Right renal cortex interstitium (tissue), 3 donors: ENCODE results near the gene NHSL2. TPM values are rescaled to one million over a fixed set of nuclear protein-coding genes. Genes with fewer than 3 reads are reported as not detected.

Experiments used
- DNase-seq, 3 donors: peaks; one replicate each; pipeline ENCODE4 v3.0.0-alpha.2; 2013; ENCODE audit warnings: low read depth in 3 of 3, low spot score in 2 of 3
- polyA plus RNA-seq, 3 donors: library from polyadenylated mRNA; unstranded; fragments of 120-200 nt; gene quantifications; one replicate each; pipeline ENCODE4 v1.2.1, GENCODE V29; 2013; ENCODE audit not compliant: insufficient read length in 3 of 3

The NHSL2 gene
- polyA plus RNA-seq, 3 donors, result 8.5 to 8.6 (median 8.6) TPM

DNA sequence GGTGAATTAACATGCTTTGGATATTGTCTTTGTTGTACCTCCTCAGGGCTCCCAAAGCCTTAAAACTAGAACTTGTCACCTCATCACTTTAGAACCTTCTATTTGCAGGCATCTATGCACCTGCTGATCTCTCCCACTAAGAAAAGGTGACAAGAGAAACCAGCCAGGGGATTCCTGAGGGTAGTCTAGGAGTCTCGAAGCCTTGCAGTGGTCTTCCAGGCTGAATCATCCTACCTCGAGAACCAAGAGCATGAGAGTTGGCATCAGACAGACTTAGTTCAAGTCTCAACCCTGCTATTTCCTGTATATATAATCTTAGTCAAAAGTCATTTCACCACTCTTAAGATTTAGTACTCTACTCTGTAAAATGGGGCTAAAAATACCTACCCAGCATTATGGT lies 191.5 kb downstream of the NHSL2 start:
- no peak for DNase-seq

DNA sequence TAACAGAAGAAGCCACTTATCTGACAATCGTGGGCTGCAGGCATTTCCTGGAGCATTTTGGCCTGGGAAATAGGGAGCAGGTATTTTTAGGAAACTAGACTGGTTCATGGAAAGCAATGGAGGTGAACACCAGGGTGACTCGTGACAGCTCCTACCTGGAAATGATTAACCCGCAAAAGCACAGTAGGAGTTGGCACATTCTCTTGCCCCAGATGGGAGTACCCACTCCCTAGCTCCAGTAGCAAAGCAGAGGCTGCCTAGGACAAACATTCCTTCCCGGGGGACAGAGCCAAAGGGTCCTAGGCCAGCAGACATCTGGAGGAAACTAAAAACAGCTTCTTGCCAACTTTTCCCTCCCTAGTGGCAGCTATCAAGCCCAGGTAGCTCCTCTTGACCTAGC lies 192.1 kb downstream of the NHSL2 start:
- no peak for DNase-seq

DNA sequence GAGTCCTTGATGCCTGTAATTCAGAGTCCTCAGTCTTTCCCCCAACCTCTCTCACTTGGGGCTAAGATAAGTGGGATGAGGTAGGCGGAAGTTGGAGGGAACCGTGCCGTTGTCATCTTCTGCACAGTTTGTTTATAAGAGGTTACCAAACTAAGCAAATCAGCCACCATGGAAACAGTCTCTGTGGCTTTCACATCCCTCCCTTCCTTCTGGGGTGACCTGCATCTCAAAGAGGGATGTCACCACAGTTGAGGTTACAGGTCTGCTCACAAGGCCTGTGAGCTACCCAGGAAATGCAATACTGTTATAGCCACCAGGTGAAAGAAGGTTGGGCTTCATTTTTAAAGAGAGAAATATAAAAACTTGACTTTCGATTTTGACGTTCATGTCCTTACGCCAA lies 194.8 kb downstream of the NHSL2 start:
- DNase-seq, result no peak

DNA sequence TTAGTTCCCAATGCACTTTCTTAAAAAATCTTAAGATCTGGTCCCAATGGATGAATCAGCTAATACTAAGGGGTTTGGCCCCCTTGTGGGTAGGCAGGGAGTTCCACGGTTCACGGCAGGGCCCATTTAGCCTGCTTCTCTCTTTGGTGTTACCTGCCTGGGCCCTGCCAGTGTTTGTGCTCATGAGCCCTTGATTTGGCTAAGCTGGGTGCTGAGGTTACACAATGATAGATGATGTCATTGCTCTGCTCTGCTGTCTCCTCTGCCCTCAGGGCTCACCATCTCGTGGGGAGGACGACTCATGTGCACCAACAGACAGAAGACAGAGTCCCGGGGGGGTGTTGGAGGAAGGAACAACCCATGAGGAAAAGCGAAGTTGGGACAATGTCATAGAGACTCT lies 196.7 kb downstream of the NHSL2 start:
- no peak for DNase-seq

DNA sequence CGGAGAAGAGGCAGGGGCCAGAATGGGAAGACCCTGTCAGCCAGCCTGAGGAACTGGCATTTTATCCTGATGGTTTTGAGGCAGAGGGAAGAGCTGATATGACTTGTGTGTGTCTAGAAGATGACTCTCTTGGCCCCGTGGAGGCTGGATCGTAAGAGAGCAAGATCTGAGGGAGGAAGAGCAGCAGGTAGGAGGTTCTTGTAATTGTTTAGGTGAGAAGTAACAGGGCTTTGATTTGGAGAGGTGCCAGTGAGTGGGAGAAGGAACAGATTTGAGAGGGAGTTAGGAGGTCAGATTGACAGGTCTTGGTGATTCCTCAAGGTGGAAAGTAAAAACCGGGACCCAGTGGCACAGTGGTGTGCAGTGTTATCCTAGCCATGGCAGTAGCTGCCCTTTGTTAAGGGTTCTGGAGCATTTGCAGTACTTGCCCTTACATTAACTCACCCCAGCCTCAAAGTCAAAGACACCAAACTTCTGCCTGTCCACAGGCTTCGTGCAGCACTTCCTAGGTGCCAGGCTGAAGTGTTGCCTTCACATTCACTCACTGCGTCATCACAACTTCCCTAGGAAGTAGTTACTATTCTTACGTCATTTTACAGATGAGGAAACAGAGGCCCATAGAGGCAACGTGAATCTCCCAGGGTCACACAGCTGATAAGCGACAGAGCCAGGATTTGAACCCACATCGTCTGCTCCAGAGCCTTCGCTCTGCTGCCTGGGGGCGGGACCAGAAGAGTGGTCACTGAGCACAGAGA lies 197.4 kb downstream of the NHSL2 start:
- DNase-seq, result no peak

DNA sequence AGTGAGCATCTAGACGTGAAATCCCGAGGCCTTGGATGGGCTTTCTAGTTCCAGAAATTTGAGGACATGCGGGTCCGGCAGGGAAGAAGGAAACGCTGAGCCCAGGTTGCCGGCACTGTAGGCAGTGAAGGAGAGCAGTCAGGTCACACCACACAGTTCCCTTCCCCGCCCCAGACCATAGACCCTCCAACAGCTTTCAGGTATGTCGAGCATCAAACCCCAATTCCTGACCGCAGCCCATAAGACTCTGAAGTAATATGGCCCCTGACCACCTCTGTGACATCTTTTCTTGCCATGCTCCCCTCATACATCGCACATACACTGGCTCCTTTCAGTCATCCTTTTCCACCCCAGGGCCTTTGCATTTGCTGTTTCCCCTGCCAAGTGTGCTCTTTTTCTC lies 198.0 kb downstream of the NHSL2 start:
- DNase-seq, result no peak

DNA sequence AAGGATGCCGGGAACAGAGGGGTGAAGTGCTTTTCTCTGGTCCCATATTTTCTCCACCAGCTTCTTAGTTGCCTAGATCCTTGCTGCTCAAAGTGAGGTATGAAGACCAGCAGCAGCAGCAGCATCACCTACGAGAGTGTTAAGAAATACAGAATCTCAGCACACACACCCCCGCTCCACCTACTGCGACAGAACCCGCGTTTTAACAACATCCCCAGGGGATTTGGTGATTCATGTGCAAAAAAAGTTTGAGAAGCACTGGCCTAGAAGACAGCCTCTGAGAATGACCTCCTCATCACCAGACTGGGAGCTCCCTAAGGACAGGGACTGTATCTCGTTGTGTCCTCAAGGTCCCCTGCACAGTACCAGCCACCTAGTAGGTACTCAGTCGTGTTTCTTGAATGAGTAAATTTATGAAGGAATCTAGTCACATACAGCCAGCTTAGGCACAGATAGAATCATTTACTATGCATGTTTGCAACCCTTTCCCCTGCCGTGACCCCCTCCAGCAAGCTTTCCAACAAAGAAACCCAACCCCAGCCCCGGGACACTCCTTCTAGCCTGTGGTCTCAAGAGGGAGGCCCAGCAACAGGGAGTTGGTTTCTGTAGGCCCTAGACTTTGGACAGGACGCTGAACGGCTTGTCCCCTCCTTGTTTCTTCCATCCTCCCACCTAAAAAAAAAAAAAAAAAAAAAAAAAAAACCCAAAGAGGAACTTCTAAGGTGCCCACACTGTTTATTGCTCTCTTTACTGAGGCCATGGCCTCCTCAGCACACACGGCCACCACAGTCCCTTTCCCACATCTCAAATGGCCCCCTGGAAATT lies 199.6 kb downstream of the NHSL2 start:
- no peak for DNase-seq

DNA sequence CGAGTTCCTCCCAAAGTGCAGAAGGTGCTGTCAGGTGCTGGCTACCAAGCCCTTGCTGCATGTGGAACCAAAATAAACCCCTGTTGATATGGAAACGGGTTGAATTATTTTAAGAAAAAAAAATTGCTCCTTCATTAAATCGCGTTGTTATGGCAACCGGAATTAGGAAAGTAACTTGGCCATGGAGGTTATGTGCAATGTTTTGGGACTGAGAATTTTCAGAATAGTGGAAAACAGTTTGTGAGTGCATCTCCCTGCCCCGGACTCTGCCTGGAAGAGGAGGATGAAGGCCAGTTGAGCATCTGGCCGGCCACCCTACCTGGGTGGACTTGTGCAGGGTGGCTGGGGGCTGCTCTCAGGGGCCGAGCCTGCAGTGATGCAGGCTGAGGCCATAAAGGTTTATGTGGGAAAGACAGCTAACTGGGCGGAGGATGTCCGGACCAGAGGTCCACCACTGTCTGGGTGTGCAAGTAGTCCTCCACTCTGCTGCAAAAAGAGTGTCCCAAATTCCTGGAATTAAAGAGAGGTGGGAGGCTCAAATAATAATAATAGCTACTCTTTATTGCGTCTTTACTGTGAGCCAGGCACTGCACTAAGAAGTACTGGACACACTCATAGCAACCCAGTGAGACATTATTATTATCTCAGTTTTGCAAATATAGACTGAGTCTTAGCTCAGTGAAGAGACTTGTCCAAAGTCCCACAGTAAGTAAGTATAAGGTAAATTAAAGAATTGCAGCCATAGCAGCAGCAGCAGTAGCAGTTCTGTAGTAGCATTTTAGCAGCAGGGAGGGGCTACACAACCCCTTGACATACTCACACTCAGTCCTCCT lies 200.4 kb downstream of the NHSL2 start:
- DNase-seq, result no peak

DNA sequence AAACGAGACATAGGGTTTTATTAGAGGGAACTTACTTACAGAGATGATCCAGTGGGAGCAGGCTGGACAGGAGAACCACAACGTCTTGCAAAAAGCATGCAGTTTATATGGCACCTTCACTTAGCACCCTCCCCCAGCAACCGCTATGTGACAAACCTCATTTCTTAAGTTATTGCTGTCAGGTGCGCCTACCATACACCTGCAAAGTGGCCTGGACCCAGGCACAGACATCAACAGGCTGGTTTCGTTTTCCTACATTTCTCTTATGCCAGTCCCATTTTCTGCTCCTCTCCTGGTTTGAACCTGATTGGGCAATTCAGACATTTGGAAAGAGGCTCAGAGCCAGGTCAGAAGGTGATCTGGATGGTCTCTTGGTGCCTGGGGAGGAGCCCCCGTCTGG lies 202.8 kb downstream of the NHSL2 start:
- no peak for DNase-seq

DNA sequence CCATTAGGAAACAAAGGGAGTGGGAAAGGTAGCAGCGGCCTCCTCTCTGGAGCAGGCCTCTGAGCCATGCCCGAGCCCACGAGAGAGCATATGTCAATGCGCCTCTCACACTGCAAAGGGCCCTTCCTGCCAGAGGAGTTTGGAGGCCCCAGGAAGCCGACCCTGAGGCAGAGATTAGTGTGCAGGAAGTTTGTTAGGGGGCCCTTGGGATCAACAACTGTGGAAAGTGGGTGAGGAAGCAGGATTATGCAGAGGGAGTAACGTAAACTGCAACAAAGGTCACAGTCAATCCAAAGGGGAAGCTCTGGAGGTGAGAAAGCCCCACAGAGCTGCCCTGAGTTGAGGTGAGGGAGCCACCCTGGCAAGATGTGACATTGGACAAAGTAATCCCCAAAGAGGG lies 203.7 kb downstream of the NHSL2 start:
- DNase-seq, result no peak

DNA sequence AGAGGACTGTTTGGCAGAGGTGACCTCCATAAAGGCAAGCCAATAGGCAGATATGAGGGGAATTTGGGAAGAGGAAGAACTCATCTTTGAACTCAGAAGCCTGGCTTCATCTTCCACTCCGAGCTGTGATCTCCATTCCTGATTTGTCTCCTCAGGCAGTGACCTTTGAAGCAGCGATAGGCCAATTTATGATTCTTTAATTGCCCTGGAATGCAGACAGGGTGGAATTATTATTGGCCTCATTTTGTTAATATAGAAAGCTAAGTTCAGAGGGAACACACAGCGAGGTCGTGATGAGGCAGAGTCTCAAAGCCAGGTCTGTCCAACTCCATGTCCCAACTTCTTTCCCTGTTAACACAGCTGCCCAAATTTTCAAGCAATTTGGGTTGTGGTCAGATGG lies 204.2 kb downstream of the NHSL2 start:
- DNase-seq, result no peak

DNA sequence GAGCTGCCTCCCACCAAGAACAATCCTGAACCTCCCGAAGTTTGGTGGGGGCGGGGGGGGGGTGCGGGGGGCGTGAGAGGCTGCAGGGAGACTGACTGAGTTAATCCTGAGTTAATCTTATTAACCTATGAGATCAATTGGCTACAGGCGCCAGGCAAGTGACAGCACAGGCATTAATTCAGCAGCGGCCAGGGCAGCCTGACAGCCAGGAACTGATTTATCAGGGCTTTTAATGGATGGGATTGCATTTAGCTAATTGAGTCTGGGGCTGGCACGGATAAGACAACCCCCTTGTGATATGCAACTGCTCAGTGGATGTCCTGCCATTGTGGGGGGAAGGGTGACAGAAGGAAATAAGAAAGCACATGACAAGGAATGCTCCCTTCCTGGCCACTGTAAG lies 204.7 kb downstream of the NHSL2 start:
- no peak for DNase-seq

DNA sequence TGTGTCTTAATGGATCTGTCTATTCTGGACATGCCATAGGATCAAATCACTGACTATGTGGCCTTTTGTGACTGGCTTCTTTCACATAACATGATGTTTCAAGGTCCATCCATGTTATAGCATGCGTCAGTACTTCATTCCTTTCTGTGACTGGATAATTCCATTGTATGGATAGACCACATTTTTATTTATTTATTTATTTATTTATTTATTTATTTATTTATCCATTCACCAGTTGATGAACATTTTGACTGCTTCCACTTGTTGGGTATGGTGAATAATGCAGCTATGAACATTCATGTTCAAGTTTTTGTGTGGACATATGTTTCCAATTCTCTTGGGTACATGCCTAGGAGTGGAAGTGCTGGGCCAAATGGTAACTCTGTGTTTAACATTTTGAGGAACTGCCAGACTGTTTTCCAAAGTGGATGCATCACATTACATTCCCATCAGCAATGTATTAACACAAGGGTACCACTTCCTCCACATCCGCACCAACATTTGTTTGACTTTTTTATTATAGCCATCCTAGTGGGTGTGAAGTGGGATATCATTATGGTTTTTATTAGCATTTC lies 207.1 kb downstream of the NHSL2 start:
- no peak for DNase-seq

DNA sequence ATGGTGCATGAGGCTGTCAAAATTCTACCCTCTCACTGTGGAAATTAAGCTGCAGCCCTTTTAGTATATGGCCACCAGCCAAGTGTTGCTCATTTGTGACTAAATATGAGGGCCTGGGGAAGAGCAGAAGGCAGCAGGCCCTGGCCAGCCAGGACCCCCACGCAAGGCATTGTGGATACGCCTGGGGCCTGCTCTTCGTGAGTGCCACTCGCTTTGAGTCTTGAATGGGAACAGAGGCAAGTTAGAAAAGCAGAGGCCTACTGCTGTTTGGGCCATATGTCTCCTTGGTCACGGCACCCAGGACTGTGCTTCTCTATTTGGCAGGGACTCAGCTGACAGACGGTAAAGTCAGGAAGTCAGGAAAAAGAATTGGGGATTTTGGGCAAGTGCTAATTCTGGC lies 210.2 kb downstream of the NHSL2 start:
- no peak for DNase-seq

DNA sequence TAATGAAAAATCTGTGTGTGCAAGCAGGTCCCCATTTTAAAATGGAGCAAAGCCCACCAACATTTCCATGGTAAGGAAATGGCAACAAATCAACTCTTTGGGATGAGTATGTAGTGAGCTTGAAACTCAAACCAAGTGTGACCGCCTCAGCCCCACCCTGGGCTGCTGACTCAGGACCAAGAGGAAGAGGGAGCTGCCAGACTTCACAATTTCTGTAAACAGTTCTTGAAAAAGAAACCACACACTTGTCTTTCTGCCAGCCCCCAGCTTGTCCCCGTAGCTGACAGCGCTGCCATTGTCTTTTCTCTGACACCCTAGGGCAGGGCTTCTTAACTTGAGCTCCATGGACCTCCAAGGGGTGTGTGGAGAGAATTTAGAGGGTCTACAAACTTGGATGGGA lies 210.7 kb downstream of the NHSL2 start:
- no peak for DNase-seq

DNA sequence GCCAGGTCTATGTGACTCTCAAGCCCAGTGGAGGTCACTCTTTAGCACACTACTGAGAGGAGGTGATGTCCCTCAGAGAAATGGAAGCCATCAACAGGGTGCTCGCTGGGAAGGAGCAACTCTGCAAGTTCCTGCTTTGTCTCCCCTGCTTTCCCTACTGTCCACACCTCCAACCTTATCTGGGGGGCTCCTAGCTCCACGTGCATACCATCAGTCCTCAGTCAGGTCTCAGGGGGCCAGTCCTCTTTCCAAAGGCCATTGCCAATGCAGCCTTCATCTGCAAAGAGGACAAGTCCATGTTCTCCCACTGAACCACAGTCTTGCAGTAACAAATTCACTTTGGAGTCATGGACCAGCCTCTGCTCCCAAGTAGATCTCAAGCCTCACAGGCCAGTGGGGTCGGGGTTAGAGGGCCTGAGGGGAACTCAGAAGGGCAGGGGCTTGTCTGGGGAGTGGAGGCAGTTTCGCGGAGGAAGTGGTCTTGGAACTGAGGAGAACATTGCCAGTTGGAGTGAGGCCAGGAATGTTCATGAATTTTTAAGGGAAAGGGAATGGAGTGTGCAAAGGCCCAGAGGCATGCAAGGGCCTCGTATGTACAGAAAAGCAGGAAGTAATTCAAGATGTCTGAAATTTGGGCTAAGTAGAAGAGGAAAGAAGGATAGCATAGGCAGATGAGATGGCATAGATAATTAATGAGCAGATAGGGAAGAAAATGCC lies 212.1 kb downstream of the NHSL2 start:
- no peak for DNase-seq

DNA sequence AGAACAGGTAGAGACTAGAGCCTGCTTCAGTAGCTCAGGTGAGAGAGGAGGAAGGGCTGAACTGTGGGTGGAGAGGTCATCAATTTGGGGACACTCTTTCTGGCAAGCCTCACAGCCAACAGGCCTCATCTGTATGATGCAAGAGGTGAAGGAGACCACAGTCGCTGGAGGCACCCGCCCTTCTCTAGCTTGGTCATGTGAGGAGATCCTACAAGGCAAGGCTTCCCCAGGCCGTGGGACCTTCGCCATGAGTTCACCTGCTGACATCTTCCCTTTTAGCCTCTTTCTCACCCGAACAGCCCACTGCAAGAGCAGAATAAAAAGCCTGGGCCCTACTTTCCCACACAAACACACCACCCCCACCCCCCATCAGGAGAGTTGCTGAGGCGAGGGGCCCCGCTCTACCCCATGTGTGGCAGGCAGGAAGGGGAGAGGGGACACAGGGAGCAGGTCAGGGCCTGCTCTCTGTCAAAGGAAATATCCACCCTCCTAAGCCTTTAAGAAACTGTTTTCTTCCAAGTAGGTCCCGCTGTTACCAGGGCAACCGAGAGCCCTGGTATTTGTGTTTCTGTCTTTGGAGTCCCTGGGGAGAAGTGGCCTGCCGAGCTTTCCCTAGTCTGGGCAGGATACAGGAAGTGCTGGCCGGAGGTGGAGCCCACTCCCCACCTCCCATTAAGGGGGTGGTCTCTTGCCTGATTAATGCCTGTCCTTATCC lies 213.0 kb downstream of the NHSL2 start:
- DNase-seq, result peak in 1 of 3 donors; percentile 60

DNA sequence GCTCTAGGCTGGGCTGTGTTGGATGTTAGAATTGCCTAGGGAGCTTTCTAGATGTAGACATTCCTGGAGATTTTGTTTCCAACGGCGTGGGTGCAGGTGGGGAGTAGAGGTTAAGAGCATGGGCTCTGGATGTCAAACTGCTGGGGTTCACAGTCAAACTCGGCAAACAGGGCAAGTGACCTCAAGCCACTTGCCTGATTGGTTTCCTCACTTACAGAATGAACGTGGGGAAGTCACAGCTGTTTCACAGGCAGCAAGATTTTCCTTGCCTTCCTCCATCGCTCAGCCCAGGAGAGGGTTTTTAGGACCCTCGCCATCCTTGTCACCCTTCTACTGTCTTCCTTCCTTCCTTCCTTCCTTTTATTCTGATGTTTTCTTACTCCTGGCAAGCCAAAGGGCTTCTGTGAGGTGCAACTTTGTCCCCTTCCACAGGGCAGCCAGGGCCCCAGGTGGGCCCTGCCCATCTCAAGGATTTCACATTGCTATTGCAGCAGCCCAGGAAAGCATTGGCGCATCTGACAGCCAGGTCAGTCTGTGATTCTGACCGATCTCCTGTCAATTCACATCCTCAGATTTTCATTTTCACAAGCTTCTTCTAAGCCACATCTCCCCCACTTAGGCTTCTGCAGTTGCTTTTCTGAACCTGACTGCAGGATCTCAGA lies 214.0 kb downstream of the NHSL2 start:
- DNase-seq, result no peak
